HCT116 (cell line): ENCODE measurements around the gene COL26A1. TPM values are rescaled to one million over a fixed set of nuclear protein-coding genes. Genes with fewer than 3 reads are reported as not detected.

Experiments used
- ATAC-seq: fragments of 200-7000 bp; cut with Tn5 transposase; 2 replicates; pipeline ENCODE4 v1.9.1; 2020; ENCODE audit warnings: mild to moderate bottlenecking, moderate library complexity
- BruUV-seq: library from RNA; stranded (reverse); fragments of 400-500 nt; replicated peaks from 2 replicates; lab custom pipeline; 2021; lab: Mats Ljungman, UMichigan
- CTCF ChIA-PET: fragments of 300-600 bp; sonication (Branson Sonifier 250); formaldehyde crosslinking; loops from one replicate; lab custom pipeline; 2021; ENCODE audit warnings: antibody characterized with exemption; lab: Charles Lee
- POLR2A ChIA-PET: fragments of 300-600, 350-600 bp; sonication (Branson Sonifier 250); formaldehyde crosslinking; loops from one replicate; lab custom pipeline; 2021; ENCODE audit warnings: antibody characterized with exemption; lab: Charles Lee
- RAD21 ChIA-PET, 2 experiments: fragments of 300-600 bp; sonication (Branson Sonifier 250); formaldehyde crosslinking; loops; one replicate each; lab custom pipeline; 2023; ENCODE audit warnings: low total read pairs in 2 of 2; ENCODE audit not compliant: uncharacterized antibody in 2 of 2, unreplicated experiment in 2 of 2, low non-redundant PET in 1 of 2; lab: Charles Lee
- DNase-seq: peaks from one replicate; pipeline ENCODE4 v3.0.0-alpha.2; 2010; ENCODE audit warnings: low read depth, low spot score
- H2AFZ ChIP-seq: fragments of 200-600 bp; shearing (Covaris generic), sonication (generic); 2 replicates; pipeline ENCODE4 v1.6.1; 2017; ENCODE audit warnings: low read depth, mixed run types, mixed read lengths, antibody characterized with exemption, low read length; ENCODE audit not compliant: poor library complexity, severe bottlenecking
- H3K27ac ChIP-seq: 2 replicates; pipeline ENCODE4 v1.5.1; 2012; ENCODE audit warnings: low read depth, low read length
- H3K27me3 ChIP-seq: fragments of 200-600 bp; sonication (generic); 2 replicates; pipeline ENCODE4 v1.6.1; 2016; ENCODE audit warnings: mixed run types, low read length, mixed read lengths; ENCODE audit not compliant: insufficient read depth
- H3K36me3 ChIP-seq, 2 experiments: fragments of 200-500 bp in 1 of 2; fragments of 200-600 bp in 1 of 2; sonication (Bioruptor generic) in 1 of 2; sonication (generic) in 1 of 2; 2 replicates each; pipeline versions ENCODE4 v1.5.1 to v1.6.1; 2014 to 2016; ENCODE audit warnings: low read length in 2 of 2, inconsistent platforms in 1 of 2, mixed read lengths in 1 of 2, mixed run types in 1 of 2; ENCODE audit not compliant: insufficient read depth in 2 of 2, control insufficient read depth in 1 of 2
- H3K4me1 ChIP-seq, 2 experiments: fragments of 200-600 bp in 1 of 2; sonication (generic) in 1 of 2; 2 replicates each; pipeline versions ENCODE4 v1.5.1 to v1.6.1; 2012 to 2017; ENCODE audit warnings: low read length in 2 of 2, inconsistent platforms in 1 of 2, mild to moderate bottlenecking in 1 of 2, mixed read lengths in 1 of 2, mixed run types in 1 of 2, moderate library complexity in 1 of 2; ENCODE audit not compliant: insufficient read depth in 2 of 2, control insufficient read depth in 1 of 2
- H3K4me2 ChIP-seq: fragments of 200-600 bp; sonication (generic); 2 replicates; pipeline ENCODE4 v1.6.1; 2017; ENCODE audit warnings: mixed run types, low read length, mixed read lengths
- H3K4me3 ChIP-seq, 2 experiments: fragments of 200-600 bp in 1 of 2; sonication (generic) in 1 of 2; replicated peaks in 1 of 2; 2 replicates each; pipeline ENCODE4 v1.5.1; 2011 to 2016; ENCODE audit warnings: low read length in 2 of 2, control low read depth in 1 of 2, low read depth in 1 of 2, mild to moderate bottlenecking in 1 of 2, mixed read lengths in 1 of 2, mixed run types in 1 of 2
- H3K79me2 ChIP-seq: fragments of 200-600 bp; sonication (generic); 2 replicates; pipeline ENCODE4 v1.6.1; 2017; ENCODE audit warnings: mild to moderate bottlenecking, mixed run types, low read length, moderate library complexity, mixed read lengths; ENCODE audit not compliant: insufficient read depth
- H3K9ac ChIP-seq: fragments of 200-600 bp; sonication (generic); 2 replicates; pipeline ENCODE4 v1.6.1; 2016; ENCODE audit warnings: low read length, mixed read lengths
- H3K9me2 ChIP-seq: fragments of 200-600 bp; sonication (generic), shearing (Covaris generic); 2 replicates; pipeline ENCODE4 v1.6.1; 2017; ENCODE audit warnings: mixed run types, mild to moderate bottlenecking, moderate library complexity; ENCODE audit not compliant: insufficient read depth
- H3K9me3 ChIP-seq, 2 experiments: fragments of 200-500 bp in 1 of 2; fragments of 200-600 bp in 1 of 2; sonication (Bioruptor generic) in 1 of 2; sonication (generic) in 1 of 2; 2 replicates each; pipeline ENCODE4 v1.6.1; 2014 to 2017; ENCODE audit warnings: low read length in 2 of 2, mixed read lengths in 2 of 2, inconsistent platforms in 1 of 2, low read depth in 1 of 2, mild to moderate bottlenecking in 1 of 2, mixed run types in 1 of 2, moderate library complexity in 1 of 2; ENCODE audit not compliant: control insufficient read depth in 1 of 2, insufficient read depth in 1 of 2
- H4K20me1 ChIP-seq: fragments of 200-600 bp; sonication (generic), shearing (Covaris generic); 2 replicates; pipeline ENCODE4 v1.6.1; 2017; ENCODE audit warnings: mixed run types, mild to moderate bottlenecking, moderate library complexity; ENCODE audit not compliant: insufficient read depth
- EGR1 ChIP-seq: IDR thresholded peaks from 2 replicates; pipeline ENCODE4 v1.6.1; 2012; ENCODE audit warnings: low read depth
- JUND ChIP-seq: IDR thresholded peaks from 2 replicates; pipeline ENCODE4 v1.6.1; 2012
- MAX ChIP-seq: IDR thresholded peaks from 2 replicates; pipeline ENCODE4 v1.6.1; 2012
- REST ChIP-seq: IDR thresholded peaks from 2 replicates; pipeline ENCODE4 v1.6.1; 2012; ENCODE audit warnings: low read depth
- SRF ChIP-seq: IDR thresholded peaks from 2 replicates; pipeline ENCODE4 v1.6.1; 2012; ENCODE audit warnings: low read depth
- ZNF274 ChIP-seq: fragments of 200-500 bp; sonication (Bioruptor generic); IDR thresholded peaks from 2 replicates; pipeline ENCODE4 v1.6.1; 2014; ENCODE audit warnings: mild to moderate bottlenecking, low read depth, low read length, inconsistent platforms
- intact Hi-C: fragments of 100-400 bp; cut with micrococcal nuclease; formaldehyde crosslinking; loops from 2 replicates; pipeline ENCODE4 v1.10.0; 2022
- total RNA-seq: library from RNA; stranded (reverse); gene quantifications from one replicate; pipeline ENCODE4 v1.2.1, GENCODE V29; 2021; ENCODE audit not compliant: unreplicated experiment
- TF ChIP-seq, protein P1 (sequence below), 3 experiments: fragments of 200-600 bp in 1 of 3; sonication (generic) in 1 of 3; IDR thresholded peaks in 2 of 3; conservative IDR thresholded peaks in 1 of 3; 2 replicates each; pipeline ENCODE4 v1.5.1; 2012 to 2017; ENCODE audit warnings: low read depth in 2 of 3, low read length in 2 of 3, antibody characterized with exemption in 1 of 3, borderline replicate concordance in 1 of 3, control low read depth in 1 of 3, mild to moderate bottlenecking in 1 of 3, mixed read lengths in 1 of 3, mixed run types in 1 of 3, moderate library complexity in 1 of 3; ENCODE audit not compliant: insufficient read depth in 1 of 3

The COL26A1 gene
- total RNA-seq, 1 experiment from 2014 or later, result 0.27 TPM

- ChIA-PET RAD21 (no interaction called here), POLR2A (no interaction called here), CTCF (no interaction called here)
- Histone ChIP-seq H2AFZ (peak overlapping the region; percentile 75), H3K9me3 (no peaks in the 10 kb centered on the region), H3K27me3 (no peaks in the 10 kb centered on the region), H3K4me1 (peaks cover 16 to 21% of the 10 kb centered on the region in 2 experiments; a peak in 3 of 4 replicates), H3K4me3 (no peak overlapping the region), H3K9me2 (no peaks in the 10 kb centered on the region), H4K20me1 (no peaks in the 10 kb centered on the region), H3K4me2 (peak overlapping the region; percentile 28), H3K36me3 (no peaks in the 10 kb centered on the region), H3K79me2 (no peaks in the 10 kb centered on the region), H3K9ac (no peak overlapping the region), H3K27ac (no peak overlapping the region)
- intact Hi-C loops, result no loop called here
- BruUV-seq, result no TSS peak
- no peak for TF ChIP-seq EGR1
- TF ChIP-seq JUND, result no peak
- no peak for TF ChIP-seq REST
- TF ChIP-seq, protein P1, sequence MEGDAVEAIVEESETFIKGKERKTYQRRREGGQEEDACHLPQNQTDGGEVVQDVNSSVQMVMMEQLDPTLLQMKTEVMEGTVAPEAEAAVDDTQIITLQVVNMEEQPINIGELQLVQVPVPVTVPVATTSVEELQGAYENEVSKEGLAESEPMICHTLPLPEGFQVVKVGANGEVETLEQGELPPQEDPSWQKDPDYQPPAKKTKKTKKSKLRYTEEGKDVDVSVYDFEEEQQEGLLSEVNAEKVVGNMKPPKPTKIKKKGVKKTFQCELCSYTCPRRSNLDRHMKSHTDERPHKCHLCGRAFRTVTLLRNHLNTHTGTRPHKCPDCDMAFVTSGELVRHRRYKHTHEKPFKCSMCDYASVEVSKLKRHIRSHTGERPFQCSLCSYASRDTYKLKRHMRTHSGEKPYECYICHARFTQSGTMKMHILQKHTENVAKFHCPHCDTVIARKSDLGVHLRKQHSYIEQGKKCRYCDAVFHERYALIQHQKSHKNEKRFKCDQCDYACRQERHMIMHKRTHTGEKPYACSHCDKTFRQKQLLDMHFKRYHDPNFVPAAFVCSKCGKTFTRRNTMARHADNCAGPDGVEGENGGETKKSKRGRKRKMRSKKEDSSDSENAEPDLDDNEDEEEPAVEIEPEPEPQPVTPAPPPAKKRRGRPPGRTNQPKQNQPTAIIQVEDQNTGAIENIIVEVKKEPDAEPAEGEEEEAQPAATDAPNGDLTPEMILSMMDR (IDR thresholded peaks at IDR 0.05 in 2 of 3, conservative IDR thresholded peaks at IDR 0.05 in 1 of 3; ENCODE audit: borderline replicate concordance in 1 of 3, insufficient read depth in 1 of 3, low read depth in 2 of 3, low read length in 2 of 3), result no peak
- no peak for TF ChIP-seq ZNF274
- peak; percentile 58; the same call in 1 of the 2 replicates for TF ChIP-seq MAX
- TF ChIP-seq SRF, result no peak
- DNase-seq (peak; percentile 95), ATAC-seq (peak; percentile 97)
Measured at GRCh38 chr7:101564778-101565211, 202.1 kb downstream of the COL26A1 start.
